Esophagus squamous epithelium (tissue), 4 donors: ENCODE measurements around the gene ZNF454.

Experiments used
- POLR2A ChIP-seq, 4 donors: fragments of 450-650 bp; IDR thresholded peaks; one replicate each; pipeline ENCODE4 v1.6.1; 2017; ENCODE audit warnings: antibody characterized with exemption in 4 of 4, mild to moderate bottlenecking in 4 of 4, moderate library complexity in 3 of 4
- TF ChIP-seq, protein P1 (sequence below), 6 experiments: fragments of 450-650 bp in 4 of 6; fragments of 200-600 bp in 2 of 6; sonication (generic) in 2 of 6; IDR thresholded peaks; one replicate each; pipeline ENCODE4 v1.5.1; 2016 to 2019; ENCODE audit warnings: antibody characterized with exemption in 6 of 6, mild to moderate bottlenecking in 4 of 6, moderate library complexity in 4 of 6

- TF ChIP-seq, protein P1, sequence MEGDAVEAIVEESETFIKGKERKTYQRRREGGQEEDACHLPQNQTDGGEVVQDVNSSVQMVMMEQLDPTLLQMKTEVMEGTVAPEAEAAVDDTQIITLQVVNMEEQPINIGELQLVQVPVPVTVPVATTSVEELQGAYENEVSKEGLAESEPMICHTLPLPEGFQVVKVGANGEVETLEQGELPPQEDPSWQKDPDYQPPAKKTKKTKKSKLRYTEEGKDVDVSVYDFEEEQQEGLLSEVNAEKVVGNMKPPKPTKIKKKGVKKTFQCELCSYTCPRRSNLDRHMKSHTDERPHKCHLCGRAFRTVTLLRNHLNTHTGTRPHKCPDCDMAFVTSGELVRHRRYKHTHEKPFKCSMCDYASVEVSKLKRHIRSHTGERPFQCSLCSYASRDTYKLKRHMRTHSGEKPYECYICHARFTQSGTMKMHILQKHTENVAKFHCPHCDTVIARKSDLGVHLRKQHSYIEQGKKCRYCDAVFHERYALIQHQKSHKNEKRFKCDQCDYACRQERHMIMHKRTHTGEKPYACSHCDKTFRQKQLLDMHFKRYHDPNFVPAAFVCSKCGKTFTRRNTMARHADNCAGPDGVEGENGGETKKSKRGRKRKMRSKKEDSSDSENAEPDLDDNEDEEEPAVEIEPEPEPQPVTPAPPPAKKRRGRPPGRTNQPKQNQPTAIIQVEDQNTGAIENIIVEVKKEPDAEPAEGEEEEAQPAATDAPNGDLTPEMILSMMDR (IDR thresholded peaks at IDR 0.05) = no peak
- TF ChIP-seq POLR2A (IDR thresholded peaks at IDR 0.05) = no peak
Measured at GRCh38 chr5:178899289-178899688, 41.7 kb upstream of the ZNF454 start.
